ENCODE results near the gene ARSK. TPM values are rescaled to one million over a fixed set of nuclear protein-coding genes. Genes with fewer than 3 reads are reported as not detected.
A peak's percentile ranks its signal among the peaks of the same experiment; 100 is the strongest.

ARSK gene
- total and polyA plus RNA-seq, 2 of the 4 experiments (the other 2 are of a cell fraction), result 15.1 to 22.0 TPM

DNA sequence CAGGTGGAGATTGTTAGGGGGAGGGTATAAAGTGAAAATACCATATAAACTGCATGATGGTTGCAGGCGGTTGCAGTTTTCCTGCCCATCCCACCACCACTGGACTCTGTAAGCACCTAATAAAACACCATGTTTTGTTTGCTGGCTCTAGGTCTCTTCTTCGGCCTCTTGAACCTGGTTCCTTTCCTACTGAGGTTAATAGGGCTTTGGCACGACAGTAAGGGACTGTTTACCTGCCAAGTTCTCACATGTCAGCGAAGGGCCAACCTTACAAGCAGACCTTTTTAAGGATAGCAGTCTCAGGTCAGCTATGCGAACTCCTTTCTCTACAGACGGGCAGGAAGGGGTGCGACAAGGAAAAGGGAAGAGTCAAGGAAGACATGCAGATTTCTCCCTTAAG lies 88.3 kb downstream of the ARSK start:
- no peak overlapping the region for H2BK5ac ChIP-seq (ENCODE audit: low read depth, low read length, poor library complexity, severe bottlenecking)
- H3K27me3 ChIP-seq (ENCODE audit: control insufficient read depth, insufficient read depth, low read length), result no peaks in the 10 kb centered on the region; the same call in 1 of the 2 replicates
- DNase-seq (no peak), ATAC-seq (ENCODE audit: low read depth) (no peak)
- no peaks in the 10 kb centered on the region for H3K79me1 ChIP-seq (ENCODE audit: low read depth in 1 of 2, low read length in 2 of 2)
- H2AFZ ChIP-seq (replicated peaks; ENCODE audit: low read length, poor library complexity), result peak overlapping the region; percentile 63
- H3K56ac ChIP-seq (ENCODE audit: extremely low read depth, insufficient read depth, low read length), result no peak overlapping the region
- no peak overlapping the region for H3K23ac ChIP-seq (ENCODE audit: low read depth, low read length)
- in situ Hi-C loops (cut with MboI; ENCODE audit: low sequenced_read_pairs), result loop anchor here (25.0 kb wide), 1 partner anchor 669 kb away; no protein-coding TSS in a partner anchor
- peak overlapping the region; percentile 8 for H2AK9ac ChIP-seq (replicated peaks; ENCODE audit: low read depth, low read length, poor library complexity)
- CTCF ChIA-PET, result interaction anchor here (1.0 to 1.2 kb wide), 3 partner anchors 12 to 205 kb away, joined by 3 read pairs; no protein-coding TSS in a partner anchor
- no peak overlapping the region for H4K5ac ChIP-seq (ENCODE audit: low read depth, low read length)
- H3K18ac ChIP-seq (ENCODE audit: low read depth, low read length), result no peak overlapping the region
- H2AK5ac ChIP-seq (ENCODE audit: low read depth, low read length), result no peak overlapping the region
- dilution Hi-C loops (cut with HindIII; ENCODE audit: low sequenced_read_pairs, unreplicated experiment), result no loop called here
- POLR2A ChIA-PET (ENCODE audit: unreplicated experiment), result no interaction called here
- no peaks in the 10 kb centered on the region for H3K9me1 ChIP-seq (ENCODE audit: insufficient read depth, low read length)
- H4K91ac ChIP-seq (ENCODE audit: insufficient read depth, low read depth, low read length), result 0 out of 2 replicates have a peak overlapping the region, but pooled peaks have one; percentile 2
- no peaks in the 10 kb centered on the region for H3K9me3 ChIP-seq (ENCODE audit: control insufficient read depth, insufficient read depth, low read length)
- WGBS, 2 experiments (ENCODE audit: extremely low coverage in 2 of 2, insufficient read length in 1 of 2), result 100% methylated on average over 3 of the region's 7 CpGs; no CpG with 5 or more reads in 1 of the 2 experiments
- no TSS peak for BruUV-seq (replicated peaks)
- no peak for TF ChIP-seq CEBPB (IDR thresholded peaks at IDR 0.05; ENCODE audit: low read depth, low read length)
- TF ChIP-seq, protein P1, sequence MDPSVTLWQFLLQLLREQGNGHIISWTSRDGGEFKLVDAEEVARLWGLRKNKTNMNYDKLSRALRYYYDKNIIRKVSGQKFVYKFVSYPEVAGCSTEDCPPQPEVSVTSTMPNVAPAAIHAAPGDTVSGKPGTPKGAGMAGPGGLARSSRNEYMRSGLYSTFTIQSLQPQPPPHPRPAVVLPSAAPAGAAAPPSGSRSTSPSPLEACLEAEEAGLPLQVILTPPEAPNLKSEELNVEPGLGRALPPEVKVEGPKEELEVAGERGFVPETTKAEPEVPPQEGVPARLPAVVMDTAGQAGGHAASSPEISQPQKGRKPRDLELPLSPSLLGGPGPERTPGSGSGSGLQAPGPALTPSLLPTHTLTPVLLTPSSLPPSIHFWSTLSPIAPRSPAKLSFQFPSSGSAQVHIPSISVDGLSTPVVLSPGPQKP (IDR thresholded peaks at IDR 0.05; ENCODE audit: borderline replicate concordance, low read depth, low read length), result no peak
- no peak for TF ChIP-seq NFE2L2 (IDR thresholded peaks at IDR 0.05; ENCODE audit: low read depth, low read length)
- no peak for TF ChIP-seq RAD21 (IDR thresholded peaks at IDR 0.05; ENCODE audit: low read length)
- no peak for TF ChIP-seq BHLHE40 (IDR thresholded peaks at IDR 0.05; ENCODE audit: low read depth, low read length)
- TF ChIP-seq RCOR1 (IDR thresholded peaks at IDR 0.05; ENCODE audit: insufficient replicate concordance, low read length), result no peak
- TF ChIP-seq MAFK (IDR thresholded peaks at IDR 0.05; ENCODE audit: low read depth, low read length), result no peak
- TF ChIP-seq MAZ (IDR thresholded peaks at IDR 0.05; ENCODE audit: borderline replicate concordance, low read depth, low read length), result no peak
- TF ChIP-seq CHD1 (IDR thresholded peaks at IDR 0.05; ENCODE audit: low read depth, low read length), result no peak
- TF ChIP-seq, protein P2, sequence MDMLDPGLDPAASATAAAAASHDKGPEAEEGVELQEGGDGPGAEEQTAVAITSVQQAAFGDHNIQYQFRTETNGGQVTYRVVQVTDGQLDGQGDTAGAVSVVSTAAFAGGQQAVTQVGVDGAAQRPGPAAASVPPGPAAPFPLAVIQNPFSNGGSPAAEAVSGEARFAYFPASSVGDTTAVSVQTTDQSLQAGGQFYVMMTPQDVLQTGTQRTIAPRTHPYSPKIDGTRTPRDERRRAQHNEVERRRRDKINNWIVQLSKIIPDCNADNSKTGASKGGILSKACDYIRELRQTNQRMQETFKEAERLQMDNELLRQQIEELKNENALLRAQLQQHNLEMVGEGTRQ (IDR thresholded peaks at IDR 0.05; ENCODE audit: low read depth, low read length), result no peak
- no peak for TF ChIP-seq FOS (IDR thresholded peaks at IDR 0.05; ENCODE audit: low read depth, low read length)
- TF ChIP-seq, protein P3, sequence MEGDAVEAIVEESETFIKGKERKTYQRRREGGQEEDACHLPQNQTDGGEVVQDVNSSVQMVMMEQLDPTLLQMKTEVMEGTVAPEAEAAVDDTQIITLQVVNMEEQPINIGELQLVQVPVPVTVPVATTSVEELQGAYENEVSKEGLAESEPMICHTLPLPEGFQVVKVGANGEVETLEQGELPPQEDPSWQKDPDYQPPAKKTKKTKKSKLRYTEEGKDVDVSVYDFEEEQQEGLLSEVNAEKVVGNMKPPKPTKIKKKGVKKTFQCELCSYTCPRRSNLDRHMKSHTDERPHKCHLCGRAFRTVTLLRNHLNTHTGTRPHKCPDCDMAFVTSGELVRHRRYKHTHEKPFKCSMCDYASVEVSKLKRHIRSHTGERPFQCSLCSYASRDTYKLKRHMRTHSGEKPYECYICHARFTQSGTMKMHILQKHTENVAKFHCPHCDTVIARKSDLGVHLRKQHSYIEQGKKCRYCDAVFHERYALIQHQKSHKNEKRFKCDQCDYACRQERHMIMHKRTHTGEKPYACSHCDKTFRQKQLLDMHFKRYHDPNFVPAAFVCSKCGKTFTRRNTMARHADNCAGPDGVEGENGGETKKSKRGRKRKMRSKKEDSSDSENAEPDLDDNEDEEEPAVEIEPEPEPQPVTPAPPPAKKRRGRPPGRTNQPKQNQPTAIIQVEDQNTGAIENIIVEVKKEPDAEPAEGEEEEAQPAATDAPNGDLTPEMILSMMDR (conservative IDR thresholded peaks at IDR 0.05; ENCODE audit: low read depth, low read length), result no peak
- intact Hi-C loops (cut with micrococcal nuclease), result loop anchor here (10.0 kb wide), 1 partner anchor 962 kb away; no protein-coding TSS in a partner anchor
- peak overlapping the region; percentile 38; the same call in 1 of the 3 replicates for H2BK15ac ChIP-seq (ENCODE audit: low read depth, low read length)
- no peak overlapping the region for H2BK20ac ChIP-seq (ENCODE audit: low read depth, low read length)
- no peak overlapping the region for H4K8ac ChIP-seq (ENCODE audit: low read depth in 2 of 2, low read length in 2 of 2)
- no peak overlapping the region for H3K27ac ChIP-seq (ENCODE audit: insufficient read depth, low read length)
- H3K4ac ChIP-seq (ENCODE audit: low read depth, low read length), result peak overlapping the region; percentile 40; the same call in 1 of the 2 replicates
- no peak overlapping the region for H3K14ac ChIP-seq (replicated peaks; ENCODE audit: low read depth, low read length)
- H3K4me1 ChIP-seq (ENCODE audit: control insufficient read depth, insufficient read depth, low read length), result peaks cover 4% of the 10 kb centered on the region
- peak overlapping the region; percentile 28; the same call in 1 of the 2 replicates for H2BK120ac ChIP-seq (ENCODE audit: low read depth, low read length)
- H3K9ac ChIP-seq (ENCODE audit: low read depth, low read length), result no peak overlapping the region
- H3K36me3 ChIP-seq (ENCODE audit: control insufficient read depth, insufficient read depth, low read length), result no peaks in the 10 kb centered on the region
- H3K4me3 ChIP-seq (ENCODE audit: insufficient read depth, low read depth, low read length), result no peak overlapping the region
- no peaks in the 10 kb centered on the region for H4K20me1 ChIP-seq (ENCODE audit: insufficient read depth, low read length)
- no peak overlapping the region for H3K4me2 ChIP-seq (ENCODE audit: low read depth, low read length)
